ENCODE data around the gene RAB25.

DNA sequence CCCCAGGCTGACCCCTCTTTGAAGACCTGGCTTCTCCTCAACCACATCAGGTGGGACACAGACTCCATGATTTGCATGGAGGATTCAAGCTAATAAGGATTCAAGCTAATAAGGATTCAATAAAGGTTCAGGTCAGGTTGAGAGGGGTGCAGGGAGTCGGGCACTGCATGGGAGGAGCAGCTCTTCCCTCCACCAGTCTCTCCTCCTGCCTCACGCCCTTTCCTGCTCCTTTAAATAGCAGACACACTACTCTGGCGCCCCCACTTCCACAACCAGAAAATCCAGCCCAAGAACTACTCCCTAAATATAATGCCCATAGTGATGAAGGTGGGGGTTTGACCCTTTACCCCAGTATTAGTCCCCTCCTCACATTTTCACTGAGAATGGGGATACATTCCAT is 14.2 kb downstream of the RAB25 start:
- TF ChIP-seq, protein P1, sequence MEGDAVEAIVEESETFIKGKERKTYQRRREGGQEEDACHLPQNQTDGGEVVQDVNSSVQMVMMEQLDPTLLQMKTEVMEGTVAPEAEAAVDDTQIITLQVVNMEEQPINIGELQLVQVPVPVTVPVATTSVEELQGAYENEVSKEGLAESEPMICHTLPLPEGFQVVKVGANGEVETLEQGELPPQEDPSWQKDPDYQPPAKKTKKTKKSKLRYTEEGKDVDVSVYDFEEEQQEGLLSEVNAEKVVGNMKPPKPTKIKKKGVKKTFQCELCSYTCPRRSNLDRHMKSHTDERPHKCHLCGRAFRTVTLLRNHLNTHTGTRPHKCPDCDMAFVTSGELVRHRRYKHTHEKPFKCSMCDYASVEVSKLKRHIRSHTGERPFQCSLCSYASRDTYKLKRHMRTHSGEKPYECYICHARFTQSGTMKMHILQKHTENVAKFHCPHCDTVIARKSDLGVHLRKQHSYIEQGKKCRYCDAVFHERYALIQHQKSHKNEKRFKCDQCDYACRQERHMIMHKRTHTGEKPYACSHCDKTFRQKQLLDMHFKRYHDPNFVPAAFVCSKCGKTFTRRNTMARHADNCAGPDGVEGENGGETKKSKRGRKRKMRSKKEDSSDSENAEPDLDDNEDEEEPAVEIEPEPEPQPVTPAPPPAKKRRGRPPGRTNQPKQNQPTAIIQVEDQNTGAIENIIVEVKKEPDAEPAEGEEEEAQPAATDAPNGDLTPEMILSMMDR (IDR thresholded peaks at IDR 0.05), result no peak
- TF ChIP-seq POLR2A (IDR thresholded peaks at IDR 0.05) (no peak), POLR2AphosphoS5 (IDR thresholded peaks at IDR 0.05) (no peak), EP300 (IDR thresholded peaks at IDR 0.05) (no peak)
